Measurements from ENCODE around the gene MLPH.

Gene MLPH

DNA sequence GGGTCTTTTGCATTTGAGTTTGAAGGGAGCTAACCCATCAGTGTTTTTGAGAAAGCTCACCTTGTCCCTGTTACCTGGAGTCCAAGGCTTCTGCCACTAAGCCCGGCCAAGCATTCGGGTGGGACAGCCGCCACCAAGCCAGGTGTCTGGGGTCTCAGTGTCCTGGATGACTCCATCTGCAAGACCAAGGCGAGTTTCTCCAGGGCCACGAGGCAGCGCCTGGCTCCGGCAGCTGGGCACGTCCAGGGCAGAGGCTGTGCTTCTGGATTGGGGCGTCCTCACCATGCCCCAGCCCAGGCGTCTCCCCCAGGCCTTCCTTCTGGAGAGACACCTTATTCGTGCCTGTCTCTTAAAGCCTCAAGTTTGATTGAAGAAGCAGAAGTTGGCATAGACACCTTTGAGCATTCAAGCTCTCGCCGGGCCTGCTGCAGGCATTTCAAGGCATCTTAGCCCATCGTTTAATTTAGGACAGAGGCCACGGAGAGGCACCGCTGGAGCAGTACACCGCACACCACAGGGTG is 24.9 kb downstream of the MLPH start:
- H3K27ac ChIP-seq (ENCODE audit: low read depth, low read length, severe bottlenecking): no peak overlapping the region
- H3K36me3 ChIP-seq (ENCODE audit: control insufficient read depth, insufficient read depth, low read length): no peaks in the 10 kb centered on the region
- no peaks in the 10 kb centered on the region for H3K9me3 ChIP-seq (ENCODE audit: control insufficient read depth, low read length)
- H3K4me3 ChIP-seq (ENCODE audit: extremely low read depth, insufficient read depth, low read length, poor library complexity, severe bottlenecking): no peak overlapping the region
- 96 to 97% methylated on average over 16 to 17 of the region's 17 CpGs for WGBS, 2 experiments (ENCODE audit: insufficient coverage in 2 of 2)
- peaks cover 6% of the 10 kb centered on the region for H3K4me1 ChIP-seq (ENCODE audit: control insufficient read depth, insufficient read depth, low read length, poor library complexity, severe bottlenecking)

DNA sequence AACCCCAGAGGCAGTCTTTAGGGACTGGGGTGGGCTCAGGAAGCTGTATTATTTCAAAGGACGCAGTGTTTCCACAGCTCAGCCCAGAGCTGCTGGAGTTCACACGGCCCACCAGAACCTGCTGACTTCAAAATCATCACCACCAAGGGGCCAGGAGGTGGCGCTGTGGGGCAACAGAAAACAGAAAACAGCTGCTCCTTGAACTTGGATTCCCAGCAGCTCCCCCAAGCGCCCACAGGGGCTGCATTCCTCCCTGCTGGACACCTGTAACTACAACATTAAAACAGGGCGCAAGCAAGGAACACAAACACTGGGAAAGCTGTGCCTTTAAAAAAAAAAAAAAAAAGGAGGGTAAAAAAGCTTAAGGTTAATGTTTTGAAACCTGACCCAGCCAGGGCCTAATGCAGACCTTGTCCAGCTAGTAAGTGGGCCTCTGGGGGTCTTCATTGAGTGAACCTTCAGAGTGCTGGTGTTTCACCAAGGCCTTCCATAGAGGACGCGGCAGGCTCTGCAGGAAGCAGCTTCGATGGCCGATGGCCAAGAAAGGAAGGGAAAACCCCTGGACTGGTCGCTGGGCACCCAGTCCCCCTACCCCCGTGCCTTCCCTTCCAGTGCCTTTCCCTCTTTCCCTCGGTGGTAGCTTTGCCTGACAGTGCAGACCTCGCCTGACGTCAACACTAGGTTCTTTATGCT is 25.9 kb downstream of the MLPH start:
- H3K27ac ChIP-seq (ENCODE audit: low read depth, low read length, severe bottlenecking): no peak overlapping the region
- H3K9me3 ChIP-seq (ENCODE audit: control insufficient read depth, low read length): no peaks in the 10 kb centered on the region
- no peaks in the 10 kb centered on the region for H3K36me3 ChIP-seq (ENCODE audit: control insufficient read depth, insufficient read depth, low read length)
- H3K4me1 ChIP-seq (ENCODE audit: control insufficient read depth, insufficient read depth, low read length, poor library complexity, severe bottlenecking): peaks cover 6% of the 10 kb centered on the region
- no peak overlapping the region for H3K4me3 ChIP-seq (ENCODE audit: extremely low read depth, insufficient read depth, low read length, poor library complexity, severe bottlenecking)
- 41 to 60% methylated on average over 8 of the region's 14 CpGs for WGBS, 2 experiments (ENCODE audit: insufficient coverage in 2 of 2)

DNA sequence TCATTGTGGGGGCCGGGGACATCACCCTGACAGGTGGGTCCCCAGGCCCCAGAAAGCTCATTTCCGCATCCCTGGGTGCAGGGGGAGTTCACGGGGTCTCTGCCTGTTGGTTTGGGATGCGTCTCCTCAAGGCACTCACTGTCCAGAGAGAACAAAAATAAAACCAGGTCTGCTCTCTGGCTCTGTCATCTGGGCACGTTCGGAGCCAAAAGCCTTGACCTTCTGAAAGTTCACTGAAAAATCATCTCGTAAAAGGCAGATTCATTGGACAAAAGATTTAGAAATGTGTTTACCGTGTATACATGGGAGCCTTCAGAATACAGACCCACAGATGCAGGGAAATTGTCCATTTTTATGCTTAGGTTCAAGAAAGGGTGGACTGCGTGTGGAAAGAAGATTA is 26.6 kb downstream of the MLPH start:
- Histone ChIP-seq H3K4me1 (ENCODE audit: control insufficient read depth, insufficient read depth, low read length, poor library complexity, severe bottlenecking) (peaks cover 5% of the 10 kb centered on the region), H3K9me3 (ENCODE audit: control insufficient read depth, low read length) (no peaks in the 10 kb centered on the region), H3K4me3 (ENCODE audit: extremely low read depth, insufficient read depth, low read length, poor library complexity, severe bottlenecking) (no peak overlapping the region), H3K36me3 (ENCODE audit: control insufficient read depth, insufficient read depth, low read length) (no peaks in the 10 kb centered on the region), H3K27ac (ENCODE audit: low read depth, low read length, severe bottlenecking) (no peak overlapping the region)
- 87 to 96% methylated on average over 9 of the region's 9 CpGs for WGBS, 2 experiments (ENCODE audit: insufficient coverage in 2 of 2)

DNA sequence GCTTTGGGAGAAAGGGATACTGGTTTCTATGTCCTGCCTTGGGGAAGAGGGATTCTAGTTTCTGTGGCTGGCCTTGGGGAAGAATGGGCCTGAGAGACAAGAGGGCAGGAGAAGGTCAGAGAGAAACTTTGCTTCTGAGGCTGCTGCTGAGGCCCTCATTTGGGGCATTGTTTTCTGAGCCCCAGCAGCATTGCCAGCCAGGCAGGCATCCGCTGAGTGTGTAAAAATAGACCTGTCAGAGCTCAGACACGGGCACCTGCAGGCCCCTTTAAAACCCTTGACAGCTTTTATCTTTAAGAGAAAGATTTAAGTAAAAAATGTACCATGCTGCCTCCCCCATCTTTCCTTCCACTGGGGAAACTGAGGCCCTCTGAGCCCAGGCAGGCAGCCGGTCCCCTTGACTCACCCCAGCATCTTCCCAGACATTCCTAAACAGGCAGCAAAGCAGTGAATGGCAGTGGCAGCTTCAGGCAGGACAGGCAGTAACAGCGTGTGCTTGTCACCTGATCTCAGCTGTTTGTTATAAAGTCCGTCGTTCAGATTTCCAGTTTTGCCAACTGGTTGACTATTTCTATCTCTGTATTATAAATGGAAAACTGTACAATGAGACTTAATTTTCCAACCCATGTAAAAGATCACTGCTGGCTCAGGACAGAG is 27.6 kb downstream of the MLPH start:
- 80 to 84% methylated on average over 2 to 4 of the region's 6 CpGs for WGBS, 2 experiments (ENCODE audit: insufficient coverage in 2 of 2)
- no peaks in the 10 kb centered on the region for H3K9me3 ChIP-seq (ENCODE audit: control insufficient read depth, low read length)
- no peak overlapping the region for H3K27ac ChIP-seq (ENCODE audit: low read depth, low read length, severe bottlenecking)
- H3K4me3 ChIP-seq (ENCODE audit: extremely low read depth, insufficient read depth, low read length, poor library complexity, severe bottlenecking): no peak overlapping the region
- H3K4me1 ChIP-seq (ENCODE audit: control insufficient read depth, insufficient read depth, low read length, poor library complexity, severe bottlenecking): peaks cover 2% of the 10 kb centered on the region
- H3K36me3 ChIP-seq (ENCODE audit: control insufficient read depth, insufficient read depth, low read length): no peaks in the 10 kb centered on the region

DNA sequence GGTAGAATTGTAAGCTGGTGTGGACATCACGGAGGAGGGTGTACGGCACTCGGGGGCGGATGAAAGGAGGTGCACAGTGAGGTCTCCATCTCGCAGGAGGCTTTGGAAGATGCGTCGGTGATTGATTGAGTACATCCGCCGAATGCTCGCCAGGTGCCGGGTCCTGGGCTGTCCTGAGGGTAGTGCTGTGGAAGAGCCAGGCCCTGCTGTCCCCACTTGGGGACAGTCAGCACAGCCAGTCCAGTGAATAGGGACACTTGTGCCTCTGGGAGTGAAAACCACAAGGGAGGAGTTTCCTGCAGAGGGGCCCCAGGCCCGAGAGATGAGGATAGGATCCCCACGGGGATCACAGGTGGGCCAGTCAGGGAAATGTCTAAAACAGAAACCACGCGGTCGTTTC is 28.1 kb downstream of the MLPH start:
- Histone ChIP-seq H3K4me1 (ENCODE audit: control insufficient read depth, insufficient read depth, low read length, poor library complexity, severe bottlenecking) (peaks cover 2% of the 10 kb centered on the region), H3K4me3 (ENCODE audit: extremely low read depth, insufficient read depth, low read length, poor library complexity, severe bottlenecking) (no peak overlapping the region), H3K36me3 (ENCODE audit: control insufficient read depth, insufficient read depth, low read length) (no peaks in the 10 kb centered on the region), H3K9me3 (ENCODE audit: control insufficient read depth, low read length) (no peaks in the 10 kb centered on the region), H3K27ac (ENCODE audit: low read depth, low read length, severe bottlenecking) (no peak overlapping the region)
- 93 to 98% methylated on average over 16 of the region's 16 CpGs for WGBS, 2 experiments (ENCODE audit: insufficient coverage in 2 of 2)

DNA sequence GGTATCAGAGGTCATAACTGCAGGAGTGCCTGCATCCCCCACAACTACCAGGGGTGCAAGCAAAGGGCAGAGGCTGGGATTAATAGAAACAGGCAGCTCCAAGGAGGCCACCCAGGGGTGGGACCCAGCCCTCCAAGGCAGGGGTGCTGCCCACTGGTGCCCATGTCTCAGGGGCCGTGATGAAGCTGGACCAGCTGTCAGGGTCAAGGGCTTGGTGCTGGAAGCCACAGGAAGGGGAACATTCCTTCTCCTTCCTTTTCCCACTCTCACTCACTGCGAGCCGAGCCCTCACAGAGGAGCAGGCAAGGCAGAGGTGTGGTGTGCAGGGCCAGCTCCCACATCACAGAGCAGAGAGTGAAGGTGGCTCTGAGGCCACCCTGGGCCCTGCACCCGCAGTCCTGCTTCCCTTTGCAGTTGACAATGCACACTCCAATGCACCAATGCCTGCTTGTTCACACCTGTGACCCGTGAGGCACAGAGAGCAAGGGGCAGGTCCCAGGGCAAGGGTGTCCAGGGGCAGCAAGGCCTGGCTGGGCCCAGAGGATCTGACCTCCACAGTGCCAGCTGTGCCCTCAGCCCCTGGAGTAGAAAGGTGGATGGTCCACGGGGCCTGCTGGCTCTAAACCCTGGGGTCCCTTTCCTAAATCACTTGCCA is 28.7 kb downstream of the MLPH start:
- Histone ChIP-seq H3K4me3 (ENCODE audit: extremely low read depth, insufficient read depth, low read length, poor library complexity, severe bottlenecking) (no peak overlapping the region), H3K27ac (ENCODE audit: low read depth, low read length, severe bottlenecking) (no peak overlapping the region), H3K36me3 (ENCODE audit: control insufficient read depth, insufficient read depth, low read length) (no peaks in the 10 kb centered on the region), H3K9me3 (ENCODE audit: control insufficient read depth, low read length) (no peaks in the 10 kb centered on the region), H3K4me1 (ENCODE audit: control insufficient read depth, insufficient read depth, low read length, poor library complexity, severe bottlenecking) (peaks cover 2% of the 10 kb centered on the region)
- 89 to 92% methylated on average over 2 to 3 of the region's 6 CpGs for WGBS, 2 experiments (ENCODE audit: insufficient coverage in 2 of 2)

DNA sequence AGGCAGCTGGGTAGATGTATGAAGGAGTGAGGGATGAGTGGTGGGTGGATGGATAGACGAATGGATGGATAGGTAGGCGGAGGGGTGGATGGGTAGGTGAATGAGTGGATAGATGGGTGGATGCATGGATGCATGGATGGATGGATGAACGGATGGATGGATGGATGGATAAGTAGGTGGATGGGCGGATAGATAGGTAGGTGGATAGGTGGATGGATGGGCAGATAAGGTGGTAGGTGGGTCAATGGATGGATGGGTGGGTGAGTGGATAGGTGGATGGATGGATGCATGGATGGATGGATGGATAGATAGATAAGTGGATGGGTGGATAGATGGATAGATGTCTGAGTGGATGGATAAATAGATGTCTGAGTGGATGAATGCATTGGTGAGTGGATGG is 30.1 kb downstream of the MLPH start:
- Histone ChIP-seq H3K4me1 (ENCODE audit: control insufficient read depth, insufficient read depth, low read length, poor library complexity, severe bottlenecking) (peaks cover 2% of the 10 kb centered on the region), H3K9me3 (ENCODE audit: control insufficient read depth, low read length) (no peaks in the 10 kb centered on the region), H3K4me3 (ENCODE audit: extremely low read depth, insufficient read depth, low read length, poor library complexity, severe bottlenecking) (no peak overlapping the region), H3K27ac (ENCODE audit: low read depth, low read length, severe bottlenecking) (no peak overlapping the region), H3K36me3 (ENCODE audit: control insufficient read depth, insufficient read depth, low read length) (no peaks in the 10 kb centered on the region)
- WGBS, 2 experiments (ENCODE audit: insufficient coverage in 2 of 2): 87 to 89% methylated on average over 4 of the region's 4 CpGs

DNA sequence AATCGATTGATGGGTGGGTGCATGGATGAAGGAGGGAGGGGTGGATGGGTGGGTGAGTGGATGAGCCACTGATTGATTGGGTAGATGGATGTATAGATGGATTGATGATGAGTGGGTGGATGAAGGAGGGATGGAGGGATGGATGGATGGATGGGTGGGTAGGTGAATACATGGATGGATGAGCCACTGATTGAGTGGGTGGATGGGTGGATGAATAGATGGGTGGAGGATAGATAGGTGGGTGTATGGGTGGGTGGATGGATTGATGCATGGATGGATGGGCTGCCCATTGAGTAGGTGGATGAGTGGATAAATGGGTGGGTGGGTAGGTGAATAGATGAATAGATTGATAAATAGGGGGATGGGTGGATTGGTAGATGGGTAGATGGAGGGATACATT is 30.9 kb downstream of the MLPH start:
- 88 to 89% methylated on average over 1 of the region's 1 CpG for WGBS, 2 experiments (ENCODE audit: insufficient coverage in 2 of 2)
- no peaks in the 10 kb centered on the region for H3K9me3 ChIP-seq (ENCODE audit: control insufficient read depth, low read length)
- no peaks in the 10 kb centered on the region for H3K36me3 ChIP-seq (ENCODE audit: control insufficient read depth, insufficient read depth, low read length)
- no peak overlapping the region for H3K4me3 ChIP-seq (ENCODE audit: extremely low read depth, insufficient read depth, low read length, poor library complexity, severe bottlenecking)
- no peak overlapping the region for H3K27ac ChIP-seq (ENCODE audit: low read depth, low read length, severe bottlenecking)
- peaks cover 1% of the 10 kb centered on the region for H3K4me1 ChIP-seq (ENCODE audit: control insufficient read depth, insufficient read depth, low read length, poor library complexity, severe bottlenecking)

DNA sequence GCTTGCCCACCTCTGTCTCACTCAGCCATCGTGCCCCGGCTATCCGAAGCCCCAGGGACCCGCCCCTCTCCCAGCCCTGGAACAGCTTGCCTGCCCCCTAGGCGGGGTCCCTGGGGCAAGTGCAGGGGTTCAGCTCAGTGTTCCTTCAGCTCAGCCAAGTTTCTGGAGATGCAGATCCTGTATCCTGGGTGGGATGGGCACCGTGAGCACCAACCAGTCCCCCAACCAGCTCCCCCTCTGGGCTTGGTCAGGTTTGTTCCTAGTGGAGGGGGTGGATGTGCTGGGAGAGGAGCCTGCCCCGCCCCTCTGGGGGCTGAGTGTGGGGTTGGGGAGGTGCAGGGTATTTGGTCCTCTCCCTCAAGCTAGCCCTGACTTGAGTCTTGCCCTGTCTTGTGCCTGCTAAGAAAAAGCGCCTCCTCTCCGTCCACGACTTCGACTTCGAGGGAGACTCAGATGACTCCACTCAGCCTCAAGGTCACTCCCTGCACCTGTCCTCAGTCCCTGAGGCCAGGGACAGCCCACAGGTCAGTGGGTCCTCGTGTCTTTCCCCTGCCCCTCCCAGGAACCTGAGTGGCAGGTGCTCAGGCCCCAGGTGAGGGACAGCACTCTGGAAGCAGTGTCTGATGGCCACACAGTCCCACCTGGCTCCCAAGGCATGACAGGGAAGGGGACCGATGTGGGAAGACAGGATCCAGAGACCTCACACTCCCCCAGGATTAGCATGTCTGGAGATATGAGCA is 32.6 kb downstream of the MLPH start:
- H3K4me1 ChIP-seq (ENCODE audit: control insufficient read depth, insufficient read depth, low read length, poor library complexity, severe bottlenecking): no peaks in the 10 kb centered on the region
- H3K27ac ChIP-seq (ENCODE audit: low read depth, low read length, severe bottlenecking): no peak overlapping the region
- H3K36me3 ChIP-seq (ENCODE audit: control insufficient read depth, insufficient read depth, low read length): peaks cover 3% of the 10 kb centered on the region
- H3K4me3 ChIP-seq (ENCODE audit: extremely low read depth, insufficient read depth, low read length, poor library complexity, severe bottlenecking): no peak overlapping the region
- 84 to 92% methylated on average over 10 to 12 of the region's 14 CpGs for WGBS, 2 experiments (ENCODE audit: insufficient coverage in 2 of 2)
- no peaks in the 10 kb centered on the region for H3K9me3 ChIP-seq (ENCODE audit: control insufficient read depth, low read length)

DNA sequence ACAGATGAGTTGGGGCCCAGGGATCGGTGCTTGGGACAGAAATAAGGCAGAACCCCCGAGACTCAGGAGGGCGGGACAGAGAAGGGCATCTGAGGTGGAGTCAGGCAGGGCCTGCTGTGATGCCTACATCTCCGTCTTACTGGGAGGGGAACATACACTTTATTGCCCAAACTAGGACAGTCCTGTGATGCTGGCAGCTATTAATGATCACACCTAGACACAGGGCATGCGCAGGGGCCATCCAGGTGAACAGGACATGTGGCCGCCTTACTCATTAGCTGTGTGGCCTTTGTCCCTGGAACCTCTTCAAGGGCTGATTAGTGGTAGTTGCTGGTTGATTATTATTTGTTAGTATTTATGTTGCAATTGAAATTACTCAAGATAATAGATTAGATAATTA is 33.2 kb downstream of the MLPH start:
- WGBS, 2 experiments (ENCODE audit: insufficient coverage in 2 of 2): 85 to 94% methylated on average over 5 of the region's 6 CpGs
- no peak overlapping the region for H3K27ac ChIP-seq (ENCODE audit: low read depth, low read length, severe bottlenecking)

More for the DNA sequence above, 33.2 kb downstream of the MLPH start:
- Histone ChIP-seq H3K9me3 (ENCODE audit: control insufficient read depth, low read length) (no peaks in the 10 kb centered on the region), H3K36me3 (ENCODE audit: control insufficient read depth, insufficient read depth, low read length) (peaks cover 4% of the 10 kb centered on the region), H3K4me1 (ENCODE audit: control insufficient read depth, insufficient read depth, low read length, poor library complexity, severe bottlenecking) (no peaks in the 10 kb centered on the region), H3K4me3 (ENCODE audit: extremely low read depth, insufficient read depth, low read length, poor library complexity, severe bottlenecking) (no peak overlapping the region)
